SHP77 (cell line): ENCODE results near the gene RIT1.

Experiments
- DNase-seq, 2 experiments: peaks; one replicate each; lab custom pipeline; 2025; lab: John Stamatoyannopoulos, UW

Gene RIT1

GRCh38 chr1:155856975-155857930, 53.9 kb downstream of the RIT1 start, which contains the start of gene GON4L:
TSS of gene GON4L (minus strand) at chr1:155857214. CDS start at chr1:155853780, 3,434 bp downstream.
- peak; percentile 98 to 99 for DNase-seq

- DNase-seq = no peak
Observed at GRCh38 chr1:155856257-155856974, 54.7 kb downstream of the RIT1 start.

- DNase-seq = no peak
Observed at GRCh38 chr1:155850345-155850744, 60.8 kb downstream of the RIT1 start.

DNA sequence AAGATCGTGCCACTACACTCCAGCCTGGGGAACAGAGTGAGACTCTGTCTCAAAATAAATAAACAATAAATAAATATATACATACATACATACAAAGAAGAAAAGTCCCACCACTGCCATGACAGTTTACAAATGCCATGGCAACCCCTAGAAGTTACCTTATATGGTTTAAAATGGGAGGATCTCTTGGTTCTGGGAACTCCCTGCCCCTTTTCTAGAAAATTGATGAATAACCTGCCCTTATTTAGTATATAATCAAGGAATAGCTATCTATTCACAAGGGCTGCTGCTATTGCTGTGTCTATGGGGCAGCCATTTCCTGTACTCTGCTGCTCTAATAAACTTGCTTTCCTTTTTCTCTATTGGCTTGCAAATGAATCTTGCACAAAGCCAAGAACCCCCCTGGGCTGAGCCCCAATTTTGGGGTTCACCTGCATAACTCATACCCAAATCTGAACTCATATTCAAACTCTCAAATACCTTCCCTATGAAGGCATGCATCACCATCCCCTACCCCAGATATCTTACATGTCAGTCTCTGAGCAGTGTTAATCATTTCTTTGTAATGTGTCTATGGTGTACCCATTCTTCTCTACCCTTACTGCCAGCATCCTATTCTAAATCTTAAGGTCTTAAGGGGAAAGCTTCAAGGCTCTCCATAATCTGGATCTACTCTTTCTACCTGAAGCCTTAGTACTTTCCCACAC, 63.2 kb downstream of the RIT1 start:
- DNase-seq = no peak
